ENCODE data around the gene CEPT1. TPM values are rescaled to one million over a fixed set of nuclear protein-coding genes. Genes with fewer than 3 reads are reported as not detected.

Gene CEPT1
- total RNA-seq, 1 donor = 18.3 TPM

- no peak for DNase-seq (ENCODE audit: low read depth in 2 of 3, low spot score in 2 of 3)
These were observed 6.1 kb downstream of the CEPT1 start for GRCh38 chr1:111145963-111146768.

GRCh38 chr1:111147948-111148347 is 7.9 kb downstream of the CEPT1 start:
- no peak for DNase-seq (ENCODE audit: low read depth in 2 of 3, low spot score in 2 of 3)

- DNase-seq (ENCODE audit: low read depth in 2 of 3, low spot score in 2 of 3) = no peak
These were observed 8.4 kb downstream of the CEPT1 start for GRCh38 chr1:111148376-111148881.

GRCh38 chr1:111151838-111152237 is 11.8 kb downstream of the CEPT1 start:
- DNase-seq (ENCODE audit: low read depth in 2 of 3, low spot score in 2 of 3) = no peak

GRCh38 chr1:111154021-111154999 is 14.3 kb downstream of the CEPT1 start:
- DNase-seq (ENCODE audit: low read depth in 2 of 3, low spot score in 2 of 3) = peak in 1 of 3 donors; percentile 14

- no peak for DNase-seq (ENCODE audit: low read depth in 2 of 3, low spot score in 2 of 3)
These were observed 17.4 kb downstream of the CEPT1 start for GRCh38 chr1:111157431-111157830.

GRCh38 chr1:111161843-111162487 is 21.9 kb downstream of the CEPT1 start:
- DNase-seq (ENCODE audit: low read depth in 2 of 3, low spot score in 2 of 3) = no peak

GRCh38 chr1:111162488-111162880 is 22.5 kb downstream of the CEPT1 start:
- DNase-seq (ENCODE audit: low read depth in 2 of 3, low spot score in 2 of 3) = no peak

GRCh38 chr1:111163363-111163762 is 23.3 kb downstream of the CEPT1 start:
- DNase-seq (ENCODE audit: low read depth in 2 of 3, low spot score in 2 of 3) = no peak

- no peak for DNase-seq (ENCODE audit: low read depth in 2 of 3, low spot score in 2 of 3)
These were observed 24.1 kb downstream of the CEPT1 start for GRCh38 chr1:111164151-111164550.

- DNase-seq (ENCODE audit: low read depth in 2 of 3, low spot score in 2 of 3) = no peak
These were observed 32.4 kb downstream of the CEPT1 start for GRCh38 chr1:111172463-111172862.

GRCh38 chr1:111174070-111174469 is 34.0 kb downstream of the CEPT1 start:
- DNase-seq (ENCODE audit: low read depth in 2 of 3, low spot score in 2 of 3) = no peak

- no peak for DNase-seq (ENCODE audit: low read depth in 2 of 3, low spot score in 2 of 3)
These were observed 35.3 kb downstream of the CEPT1 start for GRCh38 chr1:111175349-111175748.

- DNase-seq (ENCODE audit: low read depth in 2 of 3, low spot score in 2 of 3) = no peak
These were observed 36.7 kb downstream of the CEPT1 start for GRCh38 chr1:111176678-111177077.

- no peak for DNase-seq (ENCODE audit: low read depth in 2 of 3, low spot score in 2 of 3)
These were observed 40.0 kb downstream of the CEPT1 start for GRCh38 chr1:111179968-111180533.

GRCh38 chr1:111182052-111182451 is 42.0 kb downstream of the CEPT1 start:
- DNase-seq (ENCODE audit: low read depth in 2 of 3, low spot score in 2 of 3) = no peak

- no peak for DNase-seq (ENCODE audit: low read depth in 2 of 3, low spot score in 2 of 3)
These were observed 43.5 kb downstream of the CEPT1 start for GRCh38 chr1:111183308-111184069.

GRCh38 chr1:111184663-111185062 is 44.6 kb downstream of the CEPT1 start:
- no peak for DNase-seq (ENCODE audit: low read depth in 2 of 3, low spot score in 2 of 3)

GRCh38 chr1:111190931-111191451 is 51.0 kb downstream of the CEPT1 start:
- DNase-seq (ENCODE audit: low read depth in 2 of 3, low spot score in 2 of 3) = no peak

GRCh38 chr1:111191496-111191895 is 51.5 kb downstream of the CEPT1 start:
- no peak for DNase-seq (ENCODE audit: low read depth in 2 of 3, low spot score in 2 of 3)
